Neuronal stem cell (in vitro differentiated cells): ENCODE data around the gene OSM.

ENCODE experiments used
- DNase-seq: peaks from one replicate; pipeline ENCODE4 v3.0.0-alpha.2; 2013; ENCODE audit warnings: low spot score
- H2AFZ ChIP-seq: one replicate; pipeline ENCODE4 v1.6.1; 2013; ENCODE audit warnings: mild to moderate bottlenecking, low read length, inconsistent platforms
- H2AK5ac ChIP-seq: 2 replicates; pipeline ENCODE4 v1.6.1; 2013; ENCODE audit warnings: low read depth, mild to moderate bottlenecking, inconsistent platforms, low read length, moderate library complexity, mixed read lengths
- H2BK120ac ChIP-seq: 2 replicates; pipeline ENCODE4 v1.6.1; 2013; ENCODE audit warnings: low read depth, mild to moderate bottlenecking, inconsistent platforms, low read length, moderate library complexity, mixed read lengths
- H2BK12ac ChIP-seq: one replicate; pipeline ENCODE4 v1.6.1; 2013; ENCODE audit warnings: low read length, inconsistent platforms
- H2BK15ac ChIP-seq: 2 replicates; pipeline ENCODE4 v1.6.1; 2013; ENCODE audit warnings: mild to moderate bottlenecking, low read length, inconsistent platforms, mixed read lengths
- H2BK5ac ChIP-seq: one replicate; pipeline ENCODE4 v1.6.1; 2013; ENCODE audit warnings: inconsistent platforms, mild to moderate bottlenecking, low read length, moderate library complexity
- H3K14ac ChIP-seq: one replicate; pipeline ENCODE4 v1.6.1; 2013; ENCODE audit warnings: low read length, inconsistent platforms
- H3K18ac ChIP-seq: 2 replicates; pipeline ENCODE4 v1.6.1; 2013; ENCODE audit warnings: low read length, inconsistent platforms
- H3K23ac ChIP-seq: 2 replicates; pipeline ENCODE4 v1.6.1; 2013; ENCODE audit warnings: low read depth, mild to moderate bottlenecking, mixed read lengths, low read length, inconsistent platforms; ENCODE audit not compliant: poor library complexity
- H3K27ac ChIP-seq: replicated peaks from 3 replicates; pipeline ENCODE4 v1.5.1; 2013; ENCODE audit warnings: low read length, inconsistent platforms
- H3K27me3 ChIP-seq, 3 experiments: 2 replicates each; pipeline ENCODE4 v1.6.1; 2013; ENCODE audit warnings: low read length in 3 of 3, mild to moderate bottlenecking in 2 of 3, inconsistent platforms in 1 of 3, low read depth in 1 of 3, mixed read lengths in 1 of 3, moderate library complexity in 1 of 3; ENCODE audit not compliant: control insufficient read depth in 3 of 3, insufficient read depth in 3 of 3
- H3K36me3 ChIP-seq, 2 donors: replicated peaks in 1 of 2; 2 replicates each; pipeline ENCODE4 v1.6.1; 2013; ENCODE audit warnings: low read length in 2 of 2; ENCODE audit not compliant: control insufficient read depth in 2 of 2, insufficient read depth in 2 of 2
- H3K4ac ChIP-seq: 2 replicates; pipeline ENCODE4 v1.6.1; 2013; ENCODE audit warnings: inconsistent platforms, mild to moderate bottlenecking, low read length, moderate library complexity
- H3K4me1 ChIP-seq, 2 donors: 1 replicate in 1 of 2; 2 replicates in 1 of 2; pipeline ENCODE4 v1.6.1; 2013; ENCODE audit warnings: low read length in 2 of 2, low read depth in 1 of 2; ENCODE audit not compliant: control insufficient read depth in 2 of 2, insufficient read depth in 1 of 2
- H3K4me2 ChIP-seq: one replicate; pipeline ENCODE4 v1.6.1; 2013; ENCODE audit warnings: mild to moderate bottlenecking, low read length, inconsistent platforms; ENCODE audit not compliant: insufficient read depth, poor library complexity, severe bottlenecking
- H3K4me3 ChIP-seq, 2 donors: 2 replicates each; pipeline ENCODE4 v1.5.1; 2013; ENCODE audit warnings: low read length in 2 of 2, mild to moderate bottlenecking in 2 of 2, inconsistent platforms in 1 of 2, moderate library complexity in 1 of 2
- H3K79me1 ChIP-seq: one replicate; pipeline ENCODE4 v1.6.1; 2013; ENCODE audit warnings: low read depth, mild to moderate bottlenecking, inconsistent platforms, low read length, moderate library complexity
- H3K9ac ChIP-seq: one replicate; pipeline ENCODE4 v1.6.1; 2013; ENCODE audit warnings: mild to moderate bottlenecking, low read depth, low read length, inconsistent platforms; ENCODE audit not compliant: poor library complexity
- H3K9me3 ChIP-seq, 2 donors: replicated peaks in 1 of 2; 2 replicates each; pipeline versions ENCODE3 to v1.6.1; 2013; ENCODE audit warnings: low read length in 2 of 2, mild to moderate bottlenecking in 2 of 2, inconsistent platforms in 1 of 2, low read depth in 1 of 2, mixed read lengths in 1 of 2, moderate library complexity in 1 of 2; ENCODE audit not compliant: control insufficient read depth in 2 of 2, insufficient read depth in 1 of 2
- H4K8ac ChIP-seq: one replicate; pipeline ENCODE4 v1.6.1; 2013; ENCODE audit warnings: low read depth, mild to moderate bottlenecking, inconsistent platforms, low read length, moderate library complexity
- H4K91ac ChIP-seq: one replicate; pipeline ENCODE4 v1.6.1; 2013; ENCODE audit warnings: low read length, low read depth, mild to moderate bottlenecking, inconsistent platforms; ENCODE audit not compliant: poor library complexity
- WGBS, 2 donors: extraction: QIAGEN DNeasy Blood & Tissue Kit; methylation state at CpG; one replicate each; pipeline ENCODE4 v1.1.7; 2013; ENCODE audit warnings: missing lambda C conversion rate in 2 of 2, mixed read lengths in 1 of 2; ENCODE audit not compliant: insufficient read length in 2 of 2, insufficient replicate concordance in 1 of 2; ENCODE audit errors: extremely low coverage in 2 of 2; 5-methylcytosine and 5-hydroxymethylcytosine counted together

OSM gene

DNA sequence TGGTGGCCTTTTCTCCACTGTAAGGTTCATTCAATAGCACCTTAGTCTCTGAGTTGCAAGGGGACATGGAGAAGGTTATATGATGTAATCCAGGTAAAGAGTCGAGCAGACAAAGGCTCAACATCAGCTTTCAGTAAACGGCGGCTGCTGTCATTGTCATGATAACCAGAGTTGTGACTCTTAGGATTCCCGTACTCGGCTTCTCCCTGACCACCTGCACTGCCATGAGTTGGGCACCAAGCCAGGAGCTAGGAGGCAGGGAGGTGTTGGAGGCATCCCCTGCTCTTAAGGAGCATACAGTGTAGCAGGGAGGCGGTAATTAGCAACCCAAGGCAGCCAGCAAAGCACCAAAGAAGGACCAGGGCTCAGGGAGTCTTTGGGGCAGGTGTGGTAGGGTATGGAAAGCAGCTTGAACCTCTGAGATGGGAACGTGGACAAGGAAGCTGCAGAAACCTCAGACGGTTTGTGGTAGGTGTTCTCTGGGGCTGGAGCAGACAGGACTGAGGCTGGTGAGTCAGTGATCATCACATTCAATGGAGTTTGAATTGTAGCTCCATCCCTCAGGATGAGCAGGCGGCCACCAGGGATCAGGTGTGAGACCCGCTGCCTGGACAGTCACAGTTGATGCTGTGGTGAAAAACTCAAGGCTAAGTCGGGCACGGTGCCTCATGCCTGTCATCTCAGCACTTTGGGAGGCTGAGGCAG, 51.8 kb downstream of the OSM start:
- Histone ChIP-seq H4K91ac (no peak overlapping the region), H3K18ac (peak overlapping the region; percentile 88), H2AK5ac (no peak overlapping the region), H3K4me3 (no peak overlapping the region), H3K4ac (no peak overlapping the region), H3K9ac (no peak overlapping the region), H3K4me2 (no peak overlapping the region), H3K9me3 (no peaks in the 10 kb centered on the region), H3K27ac (no peak overlapping the region), H3K27me3 (peaks cover 0 to 8% (median 1%) of the 10 kb centered on the region in 3 experiments), H3K79me1 (no peaks in the 10 kb centered on the region), H3K14ac (peak overlapping the region; percentile 9), H4K8ac (no peak overlapping the region), H2BK15ac (peak overlapping the region; percentile 3), H3K36me3 (no peaks in the 10 kb centered on the region), H2BK12ac (no peak overlapping the region), H3K4me1 (peaks cover 6% of the 10 kb centered on the region in 2 donors), H2BK120ac (no peak overlapping the region), H2BK5ac (no peak overlapping the region), H3K23ac (peak overlapping the region; percentile 11), H2AFZ (peak overlapping the region; percentile 13)
- WGBS, 2 donors = no CpG with 5 or more reads among the region's 12 CpGs
- DNase-seq = no peak

DNA sequence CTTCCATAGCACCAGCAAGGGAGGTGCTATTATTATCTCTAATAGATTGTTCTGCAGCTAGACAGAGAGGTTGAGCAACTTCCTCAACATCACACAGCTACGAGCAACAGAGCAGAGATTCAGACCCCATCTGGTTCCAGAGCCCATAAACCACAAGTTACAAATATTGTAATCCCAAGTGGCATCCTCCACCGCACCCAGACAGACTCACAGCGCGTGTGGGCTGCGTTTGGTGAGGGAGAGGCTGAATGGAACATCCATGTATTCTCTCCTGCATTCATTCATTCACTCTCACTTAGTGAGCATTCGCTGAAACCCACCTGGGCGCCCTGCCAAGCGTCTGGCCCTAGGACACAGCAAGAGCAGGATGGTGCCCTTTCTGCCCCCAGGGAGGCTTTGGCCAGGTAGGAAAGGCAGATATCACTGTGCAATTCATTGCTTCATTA, 53.6 kb downstream of the OSM start:
- no peak overlapping the region for H3K27ac ChIP-seq
- no peak for DNase-seq
- H4K91ac ChIP-seq = no peak overlapping the region
- H2BK120ac ChIP-seq = no peak overlapping the region
- H3K18ac ChIP-seq = no peak overlapping the region
- H3K79me1 ChIP-seq = no peaks in the 10 kb centered on the region
- H3K4me2 ChIP-seq = no peak overlapping the region
- H2AK5ac ChIP-seq = peak overlapping the region; percentile 53
- WGBS, 2 donors = no CpG with 5 or more reads among the region's 8 CpGs
- H2BK5ac ChIP-seq = no peak overlapping the region
- no peak overlapping the region for H4K8ac ChIP-seq
- no peaks in the 10 kb centered on the region for H3K9me3 ChIP-seq
- peak overlapping the region; percentile 26 for H2BK12ac ChIP-seq
- no peak overlapping the region for H3K23ac ChIP-seq
- no peak overlapping the region for H3K9ac ChIP-seq
- no peaks in the 10 kb centered on the region for H3K36me3 ChIP-seq
- H3K27me3 ChIP-seq = peaks cover 0 to 8% (median 1%) of the 10 kb centered on the region in 3 experiments
- H3K4me3 ChIP-seq = no peak overlapping the region
- H3K4ac ChIP-seq = no peak overlapping the region
- H3K4me1 ChIP-seq = peaks cover 7 to 18% of the 10 kb centered on the region in 2 donors
- H2AFZ ChIP-seq = no peak overlapping the region
- no peak overlapping the region for H3K14ac ChIP-seq
- peak overlapping the region; percentile 38 for H2BK15ac ChIP-seq
